Activated T-helper 9 cell treated with anti-CD3 and anti-CD28 coated beads, Interleukin-2, amount 50 U/mL, for 16 hours (primary cell): Measurements from ENCODE around the gene SPEM1.
A peak's percentile ranks its signal among the peaks of the same experiment; 100 is the strongest.

Experiments used
- DNase-seq: peaks from one replicate; pipeline ENCODE4 v3.0.0-alpha.2; 2020; ENCODE audit warnings: low read depth

Gene SPEM1

GRCh38 chr17:7398612-7399011, 21.5 kb upstream of the SPEM1 start:
- DNase-seq, result no peak

- no peak for DNase-seq
Observed at GRCh38 chr17:7403043-7403726, 16.9 kb upstream of the SPEM1 start.

- no peak for DNase-seq
Observed at GRCh38 chr17:7403727-7403976, 16.5 kb upstream of the SPEM1 start.

- DNase-seq, result peak; percentile 92
Observed at GRCh38 chr17:7403977-7404736, 16.0 kb upstream of the SPEM1 start, which contains the start of gene TMEM256. Gene TMEM256 (minus strand): TSS chr17:7404097. CDS start chr17:7404084, 13 bp downstream.

- peak; percentile 61 for DNase-seq
Observed at GRCh38 chr17:7404737-7405349, 15.3 kb upstream of the SPEM1 start.

- DNase-seq, result no peak
Observed at GRCh38 chr17:7405350-7406234, 14.5 kb upstream of the SPEM1 start.

GRCh38 chr17:7406235-7406825, 13.8 kb upstream of the SPEM1 start:
- DNase-seq, result no peak

- no peak for DNase-seq
Observed at GRCh38 chr17:7407082-7407481, 13.0 kb upstream of the SPEM1 start.

- DNase-seq, result no peak
Observed at GRCh38 chr17:7407485-7408251, 12.5 kb upstream of the SPEM1 start, which contains the start of gene NLGN2. Gene NLGN2 (plus strand): TSS chr17:7407845. CDS start chr17:7408256, 411 bp downstream.

GRCh38 chr17:7408252-7408727, 11.8 kb upstream of the SPEM1 start:
- no peak for DNase-seq

GRCh38 chr17:7408863-7409262, 11.3 kb upstream of the SPEM1 start:
- DNase-seq, result no peak

GRCh38 chr17:7409716-7410115, 10.4 kb upstream of the SPEM1 start:
- no peak for DNase-seq

- DNase-seq, result no peak
Observed at GRCh38 chr17:7410634-7411426, 9.3 kb upstream of the SPEM1 start.

- no peak for DNase-seq
Observed at GRCh38 chr17:7411427-7411750, 8.7 kb upstream of the SPEM1 start.

GRCh38 chr17:7413346-7413985, 6.7 kb upstream of the SPEM1 start:
- DNase-seq, result no peak

GRCh38 chr17:7414837-7415236, 5.3 kb upstream of the SPEM1 start:
- DNase-seq, result no peak

GRCh38 chr17:7415784-7416183, 4.3 kb upstream of the SPEM1 start:
- no peak for DNase-seq

- DNase-seq, result no peak
Observed at GRCh38 chr17:7416323-7416722, 3.8 kb upstream of the SPEM1 start.

- DNase-seq, result no peak
Observed at GRCh38 chr17:7417056-7417655, 3.0 kb upstream of the SPEM1 start.
